Sigmoid colon (tissue), 4 donors: ENCODE data around the gene PTPRE.

Experiments used
- EP300 ChIP-seq, 4 donors: sonication (generic); formaldehyde crosslinking; IDR thresholded peaks; one replicate each; pipeline ENCODE4 v1.6.1; 2017; ENCODE audit warnings: antibody characterized with exemption in 4 of 4
- POLR2A ChIP-seq, 2 donors: fragments of 450-650 bp; IDR thresholded peaks; one replicate each; pipeline ENCODE4 v1.6.1; 2016; ENCODE audit warnings: antibody characterized with exemption in 2 of 2, mild to moderate bottlenecking in 2 of 2, moderate library complexity in 2 of 2
- POLR2AphosphoS5 ChIP-seq, 4 donors: sonication (generic); formaldehyde crosslinking; IDR thresholded peaks; one replicate each; pipeline ENCODE4 v1.6.1; 2017; ENCODE audit warnings: antibody characterized with exemption in 4 of 4
- TF ChIP-seq, protein P1 (sequence below), 4 experiments: fragments of 450-650 bp in 3 of 4; fragments of 200-600 bp in 1 of 4; IDR thresholded peaks; one replicate each; pipeline ENCODE4 v1.5.1; 2016 to 2019; ENCODE audit warnings: antibody characterized with exemption in 4 of 4, mild to moderate bottlenecking in 3 of 4, moderate library complexity in 2 of 4

DNA sequence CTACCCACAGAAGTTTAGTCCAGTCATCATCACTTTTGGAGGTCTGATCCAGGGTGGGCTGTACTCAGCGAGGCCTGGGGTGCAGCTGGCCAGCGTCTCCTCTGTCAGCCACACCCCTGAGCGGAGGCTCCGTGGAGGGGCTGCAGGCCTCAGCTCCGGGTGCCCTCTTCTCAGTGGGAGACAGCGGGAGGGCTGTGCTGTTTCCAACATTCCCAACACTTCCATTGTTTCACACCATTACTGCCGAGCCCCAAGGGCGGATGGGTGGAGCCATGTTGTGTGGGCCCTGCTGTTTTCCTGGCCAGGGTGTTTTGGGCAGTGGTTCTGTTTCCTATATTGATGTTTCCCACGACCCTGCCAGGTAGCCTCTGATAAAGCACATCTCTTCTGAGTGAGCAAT, 124.3 kb downstream of the PTPRE start:
- TF ChIP-seq, protein P1, sequence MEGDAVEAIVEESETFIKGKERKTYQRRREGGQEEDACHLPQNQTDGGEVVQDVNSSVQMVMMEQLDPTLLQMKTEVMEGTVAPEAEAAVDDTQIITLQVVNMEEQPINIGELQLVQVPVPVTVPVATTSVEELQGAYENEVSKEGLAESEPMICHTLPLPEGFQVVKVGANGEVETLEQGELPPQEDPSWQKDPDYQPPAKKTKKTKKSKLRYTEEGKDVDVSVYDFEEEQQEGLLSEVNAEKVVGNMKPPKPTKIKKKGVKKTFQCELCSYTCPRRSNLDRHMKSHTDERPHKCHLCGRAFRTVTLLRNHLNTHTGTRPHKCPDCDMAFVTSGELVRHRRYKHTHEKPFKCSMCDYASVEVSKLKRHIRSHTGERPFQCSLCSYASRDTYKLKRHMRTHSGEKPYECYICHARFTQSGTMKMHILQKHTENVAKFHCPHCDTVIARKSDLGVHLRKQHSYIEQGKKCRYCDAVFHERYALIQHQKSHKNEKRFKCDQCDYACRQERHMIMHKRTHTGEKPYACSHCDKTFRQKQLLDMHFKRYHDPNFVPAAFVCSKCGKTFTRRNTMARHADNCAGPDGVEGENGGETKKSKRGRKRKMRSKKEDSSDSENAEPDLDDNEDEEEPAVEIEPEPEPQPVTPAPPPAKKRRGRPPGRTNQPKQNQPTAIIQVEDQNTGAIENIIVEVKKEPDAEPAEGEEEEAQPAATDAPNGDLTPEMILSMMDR (IDR thresholded peaks at IDR 0.05): no peak
- TF ChIP-seq EP300 (IDR thresholded peaks at IDR 0.05): no peak
- TF ChIP-seq POLR2A (IDR thresholded peaks at IDR 0.05): no peak
- no peak for TF ChIP-seq POLR2AphosphoS5 (IDR thresholded peaks at IDR 0.05)
